Thyroid gland (tissue), 4 donors: Measurements from ENCODE around the gene PDXDC1.
"Not testable (repeated sequence)": the region's sequence is repeated elsewhere in the genome, so short reads cannot be mapped to it uniquely, and the experiment has no call there.

Source experiments
- POLR2A ChIP-seq, 2 donors: fragments of 450-650 bp; IDR thresholded peaks; one replicate each; pipeline ENCODE4 v1.6.1; 2017; ENCODE audit warnings: antibody characterized with exemption in 2 of 2, mild to moderate bottlenecking in 2 of 2, moderate library complexity in 1 of 2
- TF ChIP-seq, protein P1 (sequence below), 6 experiments: fragments of 200-600 bp in 3 of 6; fragments of 450-650 bp in 3 of 6; sonication (generic) in 3 of 6; IDR thresholded peaks; one replicate each; pipeline ENCODE4 v1.5.1; 2016 to 2019; ENCODE audit warnings: antibody characterized with exemption in 6 of 6, mild to moderate bottlenecking in 2 of 6, inconsistent platforms in 1 of 6, moderate library complexity in 1 of 6

DNA sequence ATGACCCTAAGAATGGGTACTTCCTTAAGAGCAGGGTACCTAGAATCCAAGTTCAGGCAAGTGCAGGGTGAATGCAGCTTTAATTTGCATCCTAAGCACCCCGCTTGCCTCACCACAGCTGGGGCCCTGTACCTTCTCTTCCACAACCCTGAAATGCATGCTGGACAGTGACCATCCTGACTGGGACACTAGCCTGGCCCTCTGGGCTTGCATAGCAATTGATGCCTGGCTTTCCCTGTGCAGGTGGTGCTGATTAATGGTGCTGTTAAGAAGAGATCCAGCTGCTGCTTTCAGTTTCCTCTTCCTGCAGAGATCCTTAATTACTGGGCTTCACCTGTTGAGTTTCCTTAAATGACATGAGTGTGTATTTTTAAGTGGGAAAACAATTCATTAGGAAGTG is 209.2 kb downstream of the PDXDC1 start:
- TF ChIP-seq POLR2A (IDR thresholded peaks at IDR 0.05) = not testable (repeated sequence)
- TF ChIP-seq, protein P1, sequence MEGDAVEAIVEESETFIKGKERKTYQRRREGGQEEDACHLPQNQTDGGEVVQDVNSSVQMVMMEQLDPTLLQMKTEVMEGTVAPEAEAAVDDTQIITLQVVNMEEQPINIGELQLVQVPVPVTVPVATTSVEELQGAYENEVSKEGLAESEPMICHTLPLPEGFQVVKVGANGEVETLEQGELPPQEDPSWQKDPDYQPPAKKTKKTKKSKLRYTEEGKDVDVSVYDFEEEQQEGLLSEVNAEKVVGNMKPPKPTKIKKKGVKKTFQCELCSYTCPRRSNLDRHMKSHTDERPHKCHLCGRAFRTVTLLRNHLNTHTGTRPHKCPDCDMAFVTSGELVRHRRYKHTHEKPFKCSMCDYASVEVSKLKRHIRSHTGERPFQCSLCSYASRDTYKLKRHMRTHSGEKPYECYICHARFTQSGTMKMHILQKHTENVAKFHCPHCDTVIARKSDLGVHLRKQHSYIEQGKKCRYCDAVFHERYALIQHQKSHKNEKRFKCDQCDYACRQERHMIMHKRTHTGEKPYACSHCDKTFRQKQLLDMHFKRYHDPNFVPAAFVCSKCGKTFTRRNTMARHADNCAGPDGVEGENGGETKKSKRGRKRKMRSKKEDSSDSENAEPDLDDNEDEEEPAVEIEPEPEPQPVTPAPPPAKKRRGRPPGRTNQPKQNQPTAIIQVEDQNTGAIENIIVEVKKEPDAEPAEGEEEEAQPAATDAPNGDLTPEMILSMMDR (IDR thresholded peaks at IDR 0.05) = not testable (repeated sequence)
